GM21526 (cell line): ENCODE data around the gene SCN1A.

Experiments used
- ATAC-seq: cut with Tn5 transposase; IDR thresholded peaks from one replicate; pipeline ENCODE4 v1.9.1; 2021; ENCODE audit warnings: moderate library complexity; ENCODE audit not compliant: unreplicated experiment, low FRiP score

The SCN1A gene

GRCh38 chr2:166088634-166089033 lies 39.2 kb downstream of the SCN1A start:
- ATAC-seq: no peak

GRCh38 chr2:166084301-166084700 lies 43.5 kb downstream of the SCN1A start:
- ATAC-seq: no peak

- ATAC-seq: no peak
Measured at GRCh38 chr2:166082736-166083135, 45.1 kb downstream of the SCN1A start.

- no peak for ATAC-seq
Measured at GRCh38 chr2:166081852-166082251, 46.0 kb downstream of the SCN1A start.

GRCh38 chr2:166081131-166081632 lies 46.6 kb downstream of the SCN1A start:
- ATAC-seq: no peak

- ATAC-seq: no peak
Measured at GRCh38 chr2:166074430-166074829, 53.4 kb downstream of the SCN1A start.

GRCh38 chr2:166074011-166074410 lies 53.8 kb downstream of the SCN1A start:
- ATAC-seq: no peak

GRCh38 chr2:166070231-166070630 lies 57.6 kb downstream of the SCN1A start:
- ATAC-seq: no peak

- ATAC-seq: no peak
Measured at GRCh38 chr2:166068981-166069380, 58.8 kb downstream of the SCN1A start.

GRCh38 chr2:166067229-166067628 lies 60.6 kb downstream of the SCN1A start:
- ATAC-seq: no peak

GRCh38 chr2:166060191-166060590 lies 67.6 kb downstream of the SCN1A start:
- no peak for ATAC-seq

- no peak for ATAC-seq
Measured at GRCh38 chr2:166057370-166058164, 70.3 kb downstream of the SCN1A start.

GRCh38 chr2:166044853-166045483 lies 82.9 kb downstream of the SCN1A start:
- no peak for ATAC-seq

- no peak for ATAC-seq
Measured at GRCh38 chr2:166042768-166043390, 84.9 kb downstream of the SCN1A start.

GRCh38 chr2:166042356-166042755 lies 85.5 kb downstream of the SCN1A start:
- ATAC-seq: no peak

- no peak for ATAC-seq
Measured at GRCh38 chr2:166041613-166042012, 86.2 kb downstream of the SCN1A start.

- no peak for ATAC-seq
Measured at GRCh38 chr2:166032361-166032760, 95.5 kb downstream of the SCN1A start.

GRCh38 chr2:166031054-166031453 lies 96.8 kb downstream of the SCN1A start:
- ATAC-seq: no peak

- ATAC-seq: no peak
Measured at GRCh38 chr2:166025313-166025712, 102.5 kb downstream of the SCN1A start.

GRCh38 chr2:166017208-166017607 lies 110.6 kb downstream of the SCN1A start:
- no peak for ATAC-seq

- no peak for ATAC-seq
Measured at GRCh38 chr2:166013878-166014277, 113.9 kb downstream of the SCN1A start.
